IMR-90 (cell line): Measurements from ENCODE around the gene LRRC8B. TPM values are rescaled to one million over a fixed set of nuclear protein-coding genes. Genes with fewer than 3 reads are reported as not detected.
A peak's percentile ranks its signal among the peaks of the same experiment; 100 is the strongest.

Source experiments
- ATAC-seq: fragments of 200-7000 bp; cut with Tn5 transposase; 2 replicates; pipeline ENCODE4 v1.9.1; 2020; ENCODE audit warnings: low read depth, mild to moderate bottlenecking, moderate library complexity
- BruUV-seq: library from RNA; stranded (reverse); fragments of 400-500 nt; replicated peaks from 2 replicates; lab custom pipeline; 2021; lab: Mats Ljungman, UMichigan
- CTCF ChIA-PET: fragments of 300-600 bp; formaldehyde crosslinking; extraction: SDS; loops from one replicate; lab custom pipeline; 2021; ENCODE audit warnings: antibody characterized with exemption; lab: Yijun Ruan, JAX
- POLR2A ChIA-PET: fragments of 300-600 bp; sonication (Branson Sonifier 250); formaldehyde crosslinking; loops from one replicate; lab custom pipeline; 2022; ENCODE audit warnings: antibody characterized with exemption; ENCODE audit not compliant: unreplicated experiment; lab: Charles Lee
- DNase-seq: peaks from one replicate; pipeline ENCODE4 v3.0.0; 2013
- H2AFZ ChIP-seq: replicated peaks from 2 replicates; pipeline ENCODE3; 2013; ENCODE audit warnings: low read length, mild to moderate bottlenecking; ENCODE audit not compliant: poor library complexity
- H2AK5ac ChIP-seq: 2 replicates; pipeline ENCODE4 v1.6.1; 2013; ENCODE audit warnings: low read depth, low read length, inconsistent platforms
- H2AK9ac ChIP-seq: replicated peaks from 2 replicates; pipeline ENCODE3; 2013; ENCODE audit warnings: mild to moderate bottlenecking, low read depth, low read length, moderate library complexity; ENCODE audit not compliant: poor library complexity
- H2BK120ac ChIP-seq: 2 replicates; pipeline ENCODE4 v1.6.1; 2013; ENCODE audit warnings: low read depth, low read length, inconsistent platforms
- H2BK15ac ChIP-seq: 3 replicates; pipeline ENCODE4 v1.6.1; 2013; ENCODE audit warnings: low read depth, low read length, inconsistent platforms
- H2BK20ac ChIP-seq: 2 replicates; pipeline ENCODE4 v1.6.1; 2013; ENCODE audit warnings: low read depth, mild to moderate bottlenecking, inconsistent platforms, low read length, moderate library complexity
- H2BK5ac ChIP-seq: 2 replicates; pipeline ENCODE4 v1.6.1; 2013; ENCODE audit warnings: mild to moderate bottlenecking, low read depth, low read length, inconsistent platforms; ENCODE audit not compliant: poor library complexity, severe bottlenecking
- H3K14ac ChIP-seq: replicated peaks from 2 replicates; pipeline ENCODE4 v1.6.1; 2013; ENCODE audit warnings: low read depth, low read length, inconsistent platforms
- H3K18ac ChIP-seq: 2 replicates; pipeline ENCODE4 v1.6.1; 2013; ENCODE audit warnings: low read depth, low read length, control low read depth
- H3K23ac ChIP-seq: 2 replicates; pipeline ENCODE4 v1.6.1; 2013; ENCODE audit warnings: low read depth, low read length, inconsistent platforms
- H3K27ac ChIP-seq: 2 replicates; pipeline ENCODE4 v1.5.1; 2013; ENCODE audit warnings: mild to moderate bottlenecking, control low read depth, low read length; ENCODE audit not compliant: insufficient read depth
- H3K27me3 ChIP-seq: 2 replicates; pipeline ENCODE4 v1.6.1; 2013; ENCODE audit warnings: low read length; ENCODE audit not compliant: control insufficient read depth, insufficient read depth
- H3K36me3 ChIP-seq: 2 replicates; pipeline ENCODE4 v1.6.1; 2013; ENCODE audit warnings: low read length, mixed read lengths; ENCODE audit not compliant: control insufficient read depth, insufficient read depth
- H3K4ac ChIP-seq: 2 replicates; pipeline ENCODE4 v1.6.1; 2013; ENCODE audit warnings: low read depth, low read length, inconsistent platforms
- H3K4me1 ChIP-seq: 2 replicates; pipeline ENCODE4 v1.6.1; 2013; ENCODE audit warnings: low read length, mixed read lengths; ENCODE audit not compliant: control insufficient read depth, insufficient read depth
- H3K4me2 ChIP-seq: 2 replicates; pipeline ENCODE4 v1.6.1; 2013; ENCODE audit warnings: low read depth, mild to moderate bottlenecking, control low read depth, low read length, moderate library complexity
- H3K4me3 ChIP-seq: 2 replicates; pipeline ENCODE4 v1.5.1; 2013; ENCODE audit warnings: low read depth, mild to moderate bottlenecking, control low read depth, low read length, moderate library complexity; ENCODE audit not compliant: insufficient read depth
- H3K56ac ChIP-seq: 2 replicates; pipeline ENCODE4 v1.6.1; 2013; ENCODE audit warnings: low read length, inconsistent platforms; ENCODE audit not compliant: insufficient read depth; ENCODE audit errors: extremely low read depth
- H3K79me1 ChIP-seq, 2 experiments: 2 replicates each; pipeline ENCODE4 v1.6.1; 2013; ENCODE audit warnings: low read length in 2 of 2, inconsistent platforms in 1 of 2, low read depth in 1 of 2
- H3K9ac ChIP-seq: 2 replicates; pipeline ENCODE4 v1.6.1; 2013; ENCODE audit warnings: low read depth, low read length, control low read depth
- H3K9me1 ChIP-seq: 2 replicates; pipeline ENCODE4 v1.6.1; 2013; ENCODE audit warnings: low read length, inconsistent platforms; ENCODE audit not compliant: insufficient read depth
- H3K9me3 ChIP-seq: 2 replicates; pipeline ENCODE4 v1.6.1; 2013; ENCODE audit warnings: low read length; ENCODE audit not compliant: control insufficient read depth, insufficient read depth
- H4K20me1 ChIP-seq: 2 replicates; pipeline ENCODE4 v1.6.1; 2013; ENCODE audit warnings: low read length, inconsistent platforms; ENCODE audit not compliant: insufficient read depth
- H4K5ac ChIP-seq: 2 replicates; pipeline ENCODE4 v1.6.1; 2013; ENCODE audit warnings: mild to moderate bottlenecking, low read depth, low read length, control low read depth
- H4K8ac ChIP-seq, 2 experiments: 2 replicates each; pipeline ENCODE4 v1.6.1; 2013; ENCODE audit warnings: low read depth in 2 of 2, low read length in 2 of 2, control low read depth in 1 of 2, inconsistent platforms in 1 of 2
- H4K91ac ChIP-seq: 2 replicates; pipeline ENCODE4 v1.6.1; 2013; ENCODE audit warnings: low read depth, low read length, inconsistent platforms; ENCODE audit not compliant: insufficient read depth
- BHLHE40 ChIP-seq: fragments of 150-350 bp; IDR thresholded peaks from 2 replicates; pipeline ENCODE4 v1.6.1; 2016; ENCODE audit warnings: mild to moderate bottlenecking, low read depth, low read length
- CEBPB ChIP-seq: IDR thresholded peaks from 2 replicates; pipeline ENCODE4 v1.6.1; 2012; ENCODE audit warnings: low read depth, low read length, improper control_type of control experiment
- CHD1 ChIP-seq: IDR thresholded peaks from 2 replicates; pipeline ENCODE4 v1.6.1; 2012; ENCODE audit warnings: low read depth, low read length, improper control_type of control experiment
- FOS ChIP-seq: fragments of 150-350 bp; IDR thresholded peaks from 2 replicates; pipeline ENCODE4 v1.6.1; 2016; ENCODE audit warnings: low read depth, low read length
- MAFK ChIP-seq: IDR thresholded peaks from 2 replicates; pipeline ENCODE4 v1.6.1; 2012; ENCODE audit warnings: low read depth, low read length, improper control_type of control experiment
- MAZ ChIP-seq: IDR thresholded peaks from 2 replicates; pipeline ENCODE4 v1.6.1; 2012; ENCODE audit warnings: low read depth, mild to moderate bottlenecking, low read length, improper control_type of control experiment, moderate library complexity, borderline replicate concordance
- MXI1 ChIP-seq: IDR thresholded peaks from 2 replicates; pipeline ENCODE4 v1.6.1; 2012; ENCODE audit warnings: low read depth, mild to moderate bottlenecking, low read length, moderate library complexity, borderline replicate concordance
- NFE2L2 ChIP-seq: fragments of 150-350 bp; IDR thresholded peaks from 2 replicates; pipeline ENCODE4 v1.6.1; 2016; ENCODE audit warnings: low read depth, mild to moderate bottlenecking, low read length
- POLR2A ChIP-seq: IDR thresholded peaks from 2 replicates; pipeline ENCODE4 v1.6.1; 2012; ENCODE audit warnings: mild to moderate bottlenecking, low read depth, low read length
- RAD21 ChIP-seq: IDR thresholded peaks from 2 replicates; pipeline ENCODE4 v1.6.1; 2012; ENCODE audit warnings: low read length, improper control_type of control experiment
- RCOR1 ChIP-seq: IDR thresholded peaks from 2 replicates; pipeline ENCODE4 v1.6.1; 2012; ENCODE audit warnings: mild to moderate bottlenecking, low read length, improper control_type of control experiment; ENCODE audit not compliant: insufficient replicate concordance
- RFX5 ChIP-seq: IDR thresholded peaks from 2 replicates; pipeline ENCODE4 v1.8.0; 2012; ENCODE audit warnings: low read depth, mild to moderate bottlenecking, low read length, moderate library complexity
- SMC3 ChIP-seq: fragments of 150-350 bp; IDR thresholded peaks from 2 replicates; pipeline ENCODE4 v1.6.1; 2016; ENCODE audit warnings: low read depth, mild to moderate bottlenecking, antibody characterized with exemption, low read length, moderate library complexity
- whole genome bisulfite sequencing, 2 experiments: methylation state at CpG; one replicate each; pipeline versions ENCODE4 v1.1.5 to v1.1.7; 2013; ENCODE audit warnings: missing lambda C conversion rate in 2 of 2; ENCODE audit not compliant: insufficient read length in 1 of 2; ENCODE audit errors: extremely low coverage in 2 of 2; 5-methylcytosine and 5-hydroxymethylcytosine counted together
- dilution Hi-C: fragments of 300-500 bp; cut with HindIII; formaldehyde crosslinking; loops from one replicate; pipeline ENCODE4 v1.14.3; 2018; ENCODE audit warnings: low sequenced_read_pairs; ENCODE audit not compliant: unreplicated experiment
- in situ Hi-C: fragments of 300-500 bp; cut with MboI; formaldehyde crosslinking; loops from 3 replicates; pipeline ENCODE4 v1.14.3; 2019; ENCODE audit warnings: low sequenced_read_pairs, inconsistent platforms, mixed read lengths
- intact Hi-C: fragments of 100-400 bp; cut with micrococcal nuclease; formaldehyde crosslinking; loops from 2 replicates; pipeline ENCODE4 v1.10.0; 2022
- polyA plus RNA-seq, 3 experiments: library from polyadenylated mRNA; depleted of rRNA; stranded (reverse); fragments of >200 nt; gene quantifications; 2 replicates each; pipeline ENCODE4 v1.2.3, GENCODE V29; 2012; ENCODE audit warnings: low replicate concordance in 1 of 3
- total RNA-seq: library from RNA; depleted of rRNA; stranded (reverse); fragments of >200 nt; gene quantifications from 2 replicates; pipeline ENCODE4 v1.2.3, GENCODE V29; 2012
- TF ChIP-seq, protein P1 (sequence below): fragments of 150-350 bp; IDR thresholded peaks from 2 replicates; pipeline ENCODE4 v1.6.1; 2016; ENCODE audit warnings: low read depth, mild to moderate bottlenecking, low read length, moderate library complexity, borderline replicate concordance
- TF ChIP-seq, protein P2 (sequence below): fragments of 150-350 bp; IDR thresholded peaks from 2 replicates; pipeline ENCODE4 v1.6.1; 2017; ENCODE audit warnings: mild to moderate bottlenecking, antibody characterized with exemption, low read length, low read depth
- TF ChIP-seq, protein P3 (sequence below): conservative IDR thresholded peaks from 2 replicates; pipeline ENCODE4 v1.5.1; 2012; ENCODE audit warnings: mild to moderate bottlenecking, low read depth, low read length, improper control_type of control experiment

The LRRC8B gene
- total and polyA plus RNA-seq, 2 of the 4 experiments (the other 2 are of a cell fraction): 0.74 to 1.8 TPM

DNA sequence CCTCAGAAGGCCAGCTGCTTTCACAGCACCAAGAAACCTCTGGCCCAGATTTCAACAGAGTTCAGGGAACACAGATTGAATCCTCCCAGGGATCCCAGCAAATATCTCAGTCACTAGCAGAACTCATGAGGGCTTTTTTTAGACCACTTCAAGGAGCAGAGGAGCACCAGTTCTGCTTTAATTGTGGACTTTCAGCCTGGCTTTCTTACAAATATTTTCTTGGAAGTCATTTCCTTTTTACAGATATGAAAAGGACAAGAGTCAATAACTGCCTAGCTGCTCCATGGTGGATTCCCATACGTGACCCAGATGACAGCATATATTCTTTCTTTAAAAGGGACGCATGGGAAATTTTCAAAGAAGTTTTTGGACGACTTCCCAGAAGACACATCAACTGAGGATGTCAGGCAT is 6.4 kb upstream of the LRRC8B start:
- Histone ChIP-seq H2BK20ac (no peak overlapping the region), H3K79me1 (no peaks in the 10 kb centered on the region), H3K9ac (no peak overlapping the region), H3K9me3 (no peaks in the 10 kb centered on the region), H2BK15ac (no peak overlapping the region), H3K56ac (no peak overlapping the region), H3K9me1 (no peaks in the 10 kb centered on the region), H3K23ac (no peak overlapping the region), H2BK120ac (no peak overlapping the region), H3K4me1 (peaks cover 4% of the 10 kb centered on the region), H4K8ac (no peak overlapping the region), H4K5ac (no peak overlapping the region), H2AK9ac (no peak overlapping the region), H3K27me3 (no peaks in the 10 kb centered on the region), H2BK5ac (no peak overlapping the region), H3K27ac (no peak overlapping the region), H3K18ac (no peak overlapping the region), H3K14ac (no peak overlapping the region), H4K91ac (no peak overlapping the region), H2AFZ (no peak overlapping the region), H3K4me3 (no peak overlapping the region), H3K4me2 (no peak overlapping the region), H4K20me1 (no peaks in the 10 kb centered on the region), H2AK5ac (no peak overlapping the region), H3K36me3 (no peaks in the 10 kb centered on the region), H3K4ac (no peak overlapping the region)
- ChIA-PET POLR2A (no interaction called here), CTCF (interaction anchor here (1.6 kb wide), 1 partner anchor 245 kb away, joined by 5 read pairs; no protein-coding TSS in a partner anchor)
- intact Hi-C loops (no loop called here), in situ Hi-C loops (no loop called here), dilution Hi-C loops (no loop called here)
- TF ChIP-seq, protein P1, sequence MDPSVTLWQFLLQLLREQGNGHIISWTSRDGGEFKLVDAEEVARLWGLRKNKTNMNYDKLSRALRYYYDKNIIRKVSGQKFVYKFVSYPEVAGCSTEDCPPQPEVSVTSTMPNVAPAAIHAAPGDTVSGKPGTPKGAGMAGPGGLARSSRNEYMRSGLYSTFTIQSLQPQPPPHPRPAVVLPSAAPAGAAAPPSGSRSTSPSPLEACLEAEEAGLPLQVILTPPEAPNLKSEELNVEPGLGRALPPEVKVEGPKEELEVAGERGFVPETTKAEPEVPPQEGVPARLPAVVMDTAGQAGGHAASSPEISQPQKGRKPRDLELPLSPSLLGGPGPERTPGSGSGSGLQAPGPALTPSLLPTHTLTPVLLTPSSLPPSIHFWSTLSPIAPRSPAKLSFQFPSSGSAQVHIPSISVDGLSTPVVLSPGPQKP: no peak
- TF ChIP-seq SMC3: no peak
- no peak for TF ChIP-seq RFX5
- no peak for TF ChIP-seq NFE2L2
- TF ChIP-seq MXI1: no peak
- no peak for TF ChIP-seq RAD21
- TF ChIP-seq, protein P2, sequence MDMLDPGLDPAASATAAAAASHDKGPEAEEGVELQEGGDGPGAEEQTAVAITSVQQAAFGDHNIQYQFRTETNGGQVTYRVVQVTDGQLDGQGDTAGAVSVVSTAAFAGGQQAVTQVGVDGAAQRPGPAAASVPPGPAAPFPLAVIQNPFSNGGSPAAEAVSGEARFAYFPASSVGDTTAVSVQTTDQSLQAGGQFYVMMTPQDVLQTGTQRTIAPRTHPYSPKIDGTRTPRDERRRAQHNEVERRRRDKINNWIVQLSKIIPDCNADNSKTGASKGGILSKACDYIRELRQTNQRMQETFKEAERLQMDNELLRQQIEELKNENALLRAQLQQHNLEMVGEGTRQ: no peak
- no peak for TF ChIP-seq CHD1
- no peak for TF ChIP-seq CEBPB
- no peak for TF ChIP-seq FOS
- no peak for TF ChIP-seq MAFK
- TF ChIP-seq, protein P3, sequence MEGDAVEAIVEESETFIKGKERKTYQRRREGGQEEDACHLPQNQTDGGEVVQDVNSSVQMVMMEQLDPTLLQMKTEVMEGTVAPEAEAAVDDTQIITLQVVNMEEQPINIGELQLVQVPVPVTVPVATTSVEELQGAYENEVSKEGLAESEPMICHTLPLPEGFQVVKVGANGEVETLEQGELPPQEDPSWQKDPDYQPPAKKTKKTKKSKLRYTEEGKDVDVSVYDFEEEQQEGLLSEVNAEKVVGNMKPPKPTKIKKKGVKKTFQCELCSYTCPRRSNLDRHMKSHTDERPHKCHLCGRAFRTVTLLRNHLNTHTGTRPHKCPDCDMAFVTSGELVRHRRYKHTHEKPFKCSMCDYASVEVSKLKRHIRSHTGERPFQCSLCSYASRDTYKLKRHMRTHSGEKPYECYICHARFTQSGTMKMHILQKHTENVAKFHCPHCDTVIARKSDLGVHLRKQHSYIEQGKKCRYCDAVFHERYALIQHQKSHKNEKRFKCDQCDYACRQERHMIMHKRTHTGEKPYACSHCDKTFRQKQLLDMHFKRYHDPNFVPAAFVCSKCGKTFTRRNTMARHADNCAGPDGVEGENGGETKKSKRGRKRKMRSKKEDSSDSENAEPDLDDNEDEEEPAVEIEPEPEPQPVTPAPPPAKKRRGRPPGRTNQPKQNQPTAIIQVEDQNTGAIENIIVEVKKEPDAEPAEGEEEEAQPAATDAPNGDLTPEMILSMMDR: no peak
- TF ChIP-seq BHLHE40: no peak
- TF ChIP-seq POLR2A: no peak
- no peak for TF ChIP-seq MAZ
- no peak for TF ChIP-seq RCOR1
- WGBS, 2 experiments: no CpG with 5 or more reads among the region's 3 CpGs
- DNase-seq: peak; percentile 18
- no peak for ATAC-seq
- BruUV-seq: no TSS peak
